ENCODE results near the gene CCL21. TPM values are rescaled to one million over a fixed set of nuclear protein-coding genes. Genes with fewer than 3 reads are reported as not detected.
A peak's percentile ranks its signal among the peaks of the same experiment; 100 is the strongest.

Gene CCL21
- total and polyA plus RNA-seq, 2 of the 13 experiments (the other 11 are each of a cell fraction or from before 2014, with no cell fraction given): not detected

GRCh38 chr9:34675048-34675714, 34.8 kb downstream of the CCL21 start (continued):
- TF ChIP-seq, protein P1, sequence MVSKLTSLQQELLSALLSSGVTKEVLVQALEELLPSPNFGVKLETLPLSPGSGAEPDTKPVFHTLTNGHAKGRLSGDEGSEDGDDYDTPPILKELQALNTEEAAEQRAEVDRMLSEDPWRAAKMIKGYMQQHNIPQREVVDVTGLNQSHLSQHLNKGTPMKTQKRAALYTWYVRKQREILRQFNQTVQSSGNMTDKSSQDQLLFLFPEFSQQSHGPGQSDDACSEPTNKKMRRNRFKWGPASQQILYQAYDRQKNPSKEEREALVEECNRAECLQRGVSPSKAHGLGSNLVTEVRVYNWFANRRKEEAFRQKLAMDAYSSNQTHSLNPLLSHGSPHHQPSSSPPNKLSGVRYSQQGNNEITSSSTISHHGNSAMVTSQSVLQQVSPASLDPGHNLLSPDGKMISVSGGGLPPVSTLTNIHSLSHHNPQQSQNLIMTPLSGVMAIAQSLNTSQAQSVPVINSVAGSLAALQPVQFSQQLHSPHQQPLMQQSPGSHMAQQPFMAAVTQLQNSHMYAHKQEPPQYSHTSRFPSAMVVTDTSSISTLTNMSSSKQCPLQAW (CRISPR knock-in tag; IDR thresholded peaks at IDR 0.05): peak; percentile 84
- no peak for TF ChIP-seq LCORL (IDR thresholded peaks at IDR 0.05)
- TF ChIP-seq LCORL (CRISPR knock-in tag; IDR thresholded peaks at IDR 0.05): 0 out of 2 replicates have a peak, but pooled peaks have one; percentile 29
- TF ChIP-seq TARDBP (CRISPR knock-in tag; IDR thresholded peaks at IDR 0.05): peak; percentile 23; the same call in 1 of the 2 replicates
- TF ChIP-seq, protein P2, sequence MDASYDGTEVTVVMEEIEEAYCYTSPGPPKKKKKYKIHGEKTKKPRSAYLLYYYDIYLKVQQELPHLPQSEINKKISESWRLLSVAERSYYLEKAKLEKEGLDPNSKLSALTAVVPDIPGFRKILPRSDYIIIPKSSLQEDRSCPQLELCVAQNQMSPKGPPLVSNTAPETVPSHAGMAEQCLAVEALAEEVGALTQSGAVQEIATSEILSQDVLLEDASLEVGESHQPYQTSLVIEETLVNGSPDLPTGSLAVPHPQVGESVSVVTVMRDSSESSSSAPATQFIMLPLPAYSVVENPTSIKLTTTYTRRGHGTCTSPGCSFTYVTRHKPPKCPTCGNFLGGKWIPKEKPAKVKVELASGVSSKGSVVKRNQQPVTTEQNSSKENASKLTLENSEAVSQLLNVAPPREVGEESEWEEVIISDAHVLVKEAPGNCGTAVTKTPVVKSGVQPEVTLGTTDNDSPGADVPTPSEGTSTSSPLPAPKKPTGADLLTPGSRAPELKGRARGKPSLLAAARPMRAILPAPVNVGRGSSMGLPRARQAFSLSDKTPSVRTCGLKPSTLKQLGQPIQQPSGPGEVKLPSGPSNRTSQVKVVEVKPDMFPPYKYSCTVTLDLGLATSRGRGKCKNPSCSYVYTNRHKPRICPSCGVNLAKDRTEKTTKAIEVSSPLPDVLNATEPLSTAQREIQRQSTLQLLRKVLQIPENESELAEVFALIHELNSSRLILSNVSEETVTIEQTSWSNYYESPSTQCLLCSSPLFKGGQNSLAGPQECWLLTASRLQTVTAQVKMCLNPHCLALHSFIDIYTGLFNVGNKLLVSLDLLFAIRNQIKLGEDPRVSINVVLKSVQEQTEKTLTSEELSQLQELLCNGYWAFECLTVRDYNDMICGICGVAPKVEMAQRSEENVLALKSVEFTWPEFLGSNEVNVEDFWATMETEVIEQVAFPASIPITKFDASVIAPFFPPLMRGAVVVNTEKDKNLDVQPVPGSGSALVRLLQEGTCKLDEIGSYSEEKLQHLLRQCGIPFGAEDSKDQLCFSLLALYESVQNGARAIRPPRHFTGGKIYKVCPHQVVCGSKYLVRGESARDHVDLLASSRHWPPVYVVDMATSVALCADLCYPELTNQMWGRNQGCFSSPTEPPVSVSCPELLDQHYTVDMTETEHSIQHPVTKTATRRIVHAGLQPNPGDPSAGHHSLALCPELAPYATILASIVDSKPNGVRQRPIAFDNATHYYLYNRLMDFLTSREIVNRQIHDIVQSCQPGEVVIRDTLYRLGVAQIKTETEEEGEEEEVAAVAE (CRISPR knock-in tag; IDR thresholded peaks at IDR 0.05; ENCODE audit: borderline replicate concordance): no peak
- no peak for TF ChIP-seq REXO4 (CRISPR knock-in tag; IDR thresholded peaks at IDR 0.05; ENCODE audit: borderline replicate concordance)
- TF ChIP-seq KLF6 (CRISPR knock-in tag; IDR thresholded peaks at IDR 0.05): no peak
- TF ChIP-seq ZBTB39 (CRISPR knock-in tag; IDR thresholded peaks at IDR 0.05): no peak
- TF ChIP-seq NR2F6 (IDR thresholded peaks at IDR 0.05): no peak
- 0 out of 2 replicates have a peak, but pooled peaks have one; percentile 20 for TF ChIP-seq NR2F6 (CRISPR knock-in tag; IDR thresholded peaks at IDR 0.05)
- peak; percentile 44; the same call in 1 of the 2 replicates for TF ChIP-seq RFXAP (CRISPR knock-in tag; IDR thresholded peaks at IDR 0.05; ENCODE audit: borderline replicate concordance)
- no peak for TF ChIP-seq KDM4B (CRISPR knock-in tag; IDR thresholded peaks at IDR 0.05)
- TF ChIP-seq KDM3A (CRISPR knock-in tag; IDR thresholded peaks at IDR 0.05; ENCODE audit: low read depth): peak; percentile 67; the same call in 1 of the 2 replicates
- TF ChIP-seq NR3C1 (CRISPR knock-in tag; IDR thresholded peaks at IDR 0.05): no peak
- TF ChIP-seq, protein P3, sequence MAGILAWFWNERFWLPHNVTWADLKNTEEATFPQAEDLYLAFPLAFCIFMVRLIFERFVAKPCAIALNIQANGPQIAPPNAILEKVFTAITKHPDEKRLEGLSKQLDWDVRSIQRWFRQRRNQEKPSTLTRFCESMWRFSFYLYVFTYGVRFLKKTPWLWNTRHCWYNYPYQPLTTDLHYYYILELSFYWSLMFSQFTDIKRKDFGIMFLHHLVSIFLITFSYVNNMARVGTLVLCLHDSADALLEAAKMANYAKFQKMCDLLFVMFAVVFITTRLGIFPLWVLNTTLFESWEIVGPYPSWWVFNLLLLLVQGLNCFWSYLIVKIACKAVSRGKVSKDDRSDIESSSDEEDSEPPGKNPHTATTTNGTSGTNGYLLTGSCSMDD (CRISPR knock-in tag; IDR thresholded peaks at IDR 0.05): no peak
- TF ChIP-seq ZFP90 (CRISPR knock-in tag; IDR thresholded peaks at IDR 0.05; ENCODE audit: borderline replicate concordance): 0 out of 2 replicates have a peak, but pooled peaks have one; percentile 50
- TF ChIP-seq HIVEP1 (CRISPR knock-in tag; IDR thresholded peaks at IDR 0.05): peak; percentile 70; the same call in 1 of the 2 replicates
- TF ChIP-seq ZBTB8A (CRISPR knock-in tag; IDR thresholded peaks at IDR 0.05; ENCODE audit: borderline replicate concordance, low read depth): no peak
- TF ChIP-seq, protein P4, sequence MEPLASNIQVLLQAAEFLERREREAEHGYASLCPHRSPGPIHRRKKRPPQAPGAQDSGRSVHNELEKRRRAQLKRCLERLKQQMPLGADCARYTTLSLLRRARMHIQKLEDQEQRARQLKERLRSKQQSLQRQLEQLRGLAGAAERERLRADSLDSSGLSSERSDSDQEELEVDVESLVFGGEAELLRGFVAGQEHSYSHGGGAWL (CRISPR knock-in tag; IDR thresholded peaks at IDR 0.05): no peak
